ENCODE results near the gene SIGLEC5. TPM values are rescaled to one million over a fixed set of nuclear protein-coding genes. Genes with fewer than 3 reads are reported as not detected.

Gene SIGLEC5
- total and polyA plus RNA-seq, 2 of the 13 experiments (the other 11 are each of a cell fraction or from before 2014, with no cell fraction given) = not detected

- no peaks in the 10 kb centered on the region for H4K20me1 ChIP-seq (ENCODE audit: insufficient read depth, low read length)
- FAIRE-seq = no peak
- H3K4me1 ChIP-seq (ENCODE audit: insufficient read depth, low read length) = peaks cover 6% of the 10 kb centered on the region; the same call in 1 of the 2 replicates
- in situ Hi-C loops (cut with HindIII; ENCODE audit: extremely low pct_ligation_motif_present, low pct_unique_long_range_greater_than_20kb) = no loop called here
- H3K4me2 ChIP-seq (ENCODE audit: low read depth, low read length) = no peak overlapping the region
- intact Hi-C loops (cut with micrococcal nuclease; ENCODE audit: unreplicated experiment) = no loop called here
- H3K9ac ChIP-seq (ENCODE audit: insufficient read depth, low read depth, low read length) = no peak overlapping the region
- POLR2A ChIA-PET = no interaction called here
- no peaks in the 10 kb centered on the region; a peak in 1 of 5 replicates for H3K27me3 ChIP-seq (ENCODE audit: control insufficient read depth in 1 of 2, insufficient read depth in 2 of 2, low read length in 2 of 2)
- no peaks in the 10 kb centered on the region for H3K79me2 ChIP-seq (ENCODE audit: insufficient read depth, low read length)
- 13% methylated on average over 1 of the region's 1 CpG for WGBS (ENCODE audit: low lambda C conversion rate)
- no peak overlapping the region for H2AFZ ChIP-seq (ENCODE audit: low read length)
- CTCF ChIA-PET (ENCODE audit: low intra/inter-chr PET ratio, low total read pairs) = no interaction called here
- BruUV-seq (replicated peaks) = no TSS peak
- no peak for DNase-seq (ENCODE audit: low spot score)
- no peak for ATAC-seq
- TF ChIP-seq SALL1 (CRISPR knock-in tag; IDR thresholded peaks at IDR 0.05) (no peak), ZNF781 (CRISPR knock-in tag; IDR thresholded peaks at IDR 0.05; ENCODE audit: borderline replicate concordance, not compliant biosample characterization) (no peak), GMEB2 (CRISPR knock-in tag; IDR thresholded peaks at IDR 0.05; ENCODE audit: low read depth) (no peak), ZNF709 (CRISPR knock-in tag; IDR thresholded peaks at IDR 0.05) (no peak), ZNF350 (CRISPR knock-in tag; IDR thresholded peaks at IDR 0.05; ENCODE audit: borderline replicate concordance, low read depth) (no peak), ZFP37 (CRISPR knock-in tag; IDR thresholded peaks at IDR 0.05; ENCODE audit: borderline replicate concordance) (no peak), CHCHD3 (CRISPR knock-in tag; IDR thresholded peaks at IDR 0.05) (no peak), ZMYM3 (CRISPR knock-in tag; IDR thresholded peaks at IDR 0.05) (no peak)
- no peak overlapping the region for H3K4me3 ChIP-seq (replicated peaks in 1 of 3; ENCODE audit: insufficient read depth in 1 of 3, low read depth in 2 of 3, low read length in 3 of 3)
- no peaks in the 10 kb centered on the region for H3K36me3 ChIP-seq (replicated peaks in 1 of 2; ENCODE audit: control insufficient read depth in 1 of 2, insufficient read depth in 2 of 2, low read length in 2 of 2)
- no peaks in the 10 kb centered on the region for H3K9me3 ChIP-seq (ENCODE audit: low read length)
- H3K27ac ChIP-seq (ENCODE audit: extremely low read length, insufficient read depth, low read length) = no peak overlapping the region
Measured at GRCh38 chr19:51592521-51592920, 37.7 kb downstream of the SIGLEC5 start.
